ENCODE data around the gene DDX39A.
"Not testable (repeated sequence)": the region's sequence is repeated elsewhere in the genome, so short reads cannot be mapped to it uniquely, and the experiment has no call there.

Gene DDX39A

DNA sequence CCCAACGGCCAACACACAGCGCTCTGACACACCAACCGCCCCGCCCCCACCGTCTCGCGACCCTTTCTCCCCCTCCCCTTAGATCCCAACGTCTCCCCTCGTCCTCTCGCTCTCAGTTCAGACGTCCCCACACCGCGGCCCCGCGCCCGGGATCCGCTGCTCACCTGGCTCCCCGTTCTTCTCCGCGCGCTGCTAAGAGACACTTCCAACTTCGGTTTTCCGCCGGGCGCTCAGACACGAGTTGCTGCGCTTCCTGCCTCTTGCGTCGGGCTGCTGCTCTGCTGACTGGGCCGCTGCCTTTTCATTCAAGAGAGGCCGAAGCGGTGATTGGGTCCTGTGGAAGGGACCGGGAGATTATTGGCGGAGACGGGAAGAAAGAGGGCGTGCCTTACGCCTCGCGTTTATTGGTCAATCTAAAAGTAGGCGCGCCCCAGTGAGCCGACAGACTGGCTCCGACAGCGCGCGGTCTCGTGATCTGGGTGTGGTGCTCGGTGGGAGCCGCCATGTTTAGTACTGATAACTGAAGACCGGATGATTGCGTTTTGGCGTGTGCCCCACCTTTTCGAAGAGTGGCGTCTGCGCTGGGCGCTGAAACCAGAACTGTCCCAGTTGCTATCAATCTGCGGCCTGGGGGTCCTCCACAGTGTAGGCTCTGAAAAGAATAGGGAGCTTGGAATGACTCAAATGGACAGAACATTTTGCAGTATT, at the start of gene DDX39A:
Gene DDX39A (minus strand): TSS at position 236 of the 708 bp plus-strand sequence. CDS start 6,121 bp downstream, outside the sequence.
- peaks cover 34% of the 10 kb centered on the region for H3K4me1 Mint-ChIP-seq

GRCh38 chr19:14467816-14468215, 48.7 kb upstream of the DDX39A start:
- peaks cover 7% of the 10 kb centered on the region for H3K27me3 Mint-ChIP-seq
- H3K4me1 Mint-ChIP-seq = peaks cover 13% of the 10 kb centered on the region
- H3K27ac Mint-ChIP-seq = peak overlapping the region in 1 of 2 donors; percentile 34
- ATAC-seq (no peak), DNase-seq (no peak)
- no peak overlapping the region for H3K4me3 Mint-ChIP-seq
- no peaks in the 10 kb centered on the region for H3K9me3 Mint-ChIP-seq

More for the DNA sequence above, at the start of gene DDX39A:
- Mint-ChIP-seq H3K27me3 (no peaks in the 10 kb centered on the region), H3K4me3 (peak within 1 kb of the TSS; percentile 90 to 98), H3K9me3 (no peaks in the 10 kb centered on the region), H3K27ac (peak within 1 kb of the TSS; percentile 98 to 99)
- ATAC-seq (peak; percentile 94), DNase-seq (peak; percentile 96 to 99)

- DNase-seq = no peak
- no peak for ATAC-seq
- Mint-ChIP-seq H3K9me3 (no peaks in the 10 kb centered on the region), H3K27ac (no peak overlapping the region), H3K4me3 (no peak overlapping the region), H3K4me1 (peaks cover 9% of the 10 kb centered on the region), H3K27me3 (peaks cover 3% of the 10 kb centered on the region)
Observed at GRCh38 chr19:14467391-14467790, 48.2 kb upstream of the DDX39A start.

DNA sequence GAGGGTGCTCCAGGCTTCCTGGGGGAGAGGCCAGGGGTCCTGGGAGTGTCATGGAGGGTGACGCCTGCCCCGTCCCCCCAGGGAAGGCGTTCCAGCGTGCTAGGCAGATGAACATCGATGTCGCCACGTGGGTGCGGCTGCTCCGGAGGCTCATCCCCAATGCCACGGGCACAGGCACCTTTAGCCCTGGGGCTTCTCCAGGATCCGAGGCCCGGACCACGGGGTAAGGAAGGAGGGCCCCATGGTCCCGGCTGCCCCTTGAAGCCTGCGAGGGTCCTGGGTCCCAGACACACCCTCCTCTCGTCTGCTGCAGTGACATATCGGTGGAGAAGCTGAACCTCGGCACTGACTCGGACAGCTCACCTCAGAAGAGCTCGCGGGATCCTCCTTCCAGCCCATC, 44.6 kb upstream of the DDX39A start:
- ATAC-seq (no peak), DNase-seq (no peak)
- Mint-ChIP-seq H3K27ac (no peak overlapping the region), H3K27me3 (no peaks in the 10 kb centered on the region), H3K4me1 (peaks cover 5% of the 10 kb centered on the region), H3K9me3 (no peaks in the 10 kb centered on the region), H3K4me3 (no peak overlapping the region)

- H3K4me3 Mint-ChIP-seq, H3K9me3 Mint-ChIP-seq, H3K27me3 Mint-ChIP-seq, ATAC-seq, DNase-seq, H3K4me1 Mint-ChIP-seq: not testable (repeated sequence)
- peak overlapping the region in 1 of 2 donors; percentile 91 for H3K27ac Mint-ChIP-seq
Observed at GRCh38 chr19:14462401-14462800, 43.3 kb upstream of the DDX39A start.

GRCh38 chr19:14460935-14461334, 41.8 kb upstream of the DDX39A start:
- no peak for ATAC-seq
- Mint-ChIP-seq H3K27me3 (no peaks in the 10 kb centered on the region), H3K27ac (no peak overlapping the region), H3K9me3 (no peaks in the 10 kb centered on the region), H3K4me1 (peaks cover 5% of the 10 kb centered on the region), H3K4me3 (no peak overlapping the region)
- no peak for DNase-seq

- Mint-ChIP-seq H3K27ac (no peak overlapping the region), H3K9me3 (no peaks in the 10 kb centered on the region), H3K27me3 (no peaks in the 10 kb centered on the region), H3K4me3 (no peak overlapping the region), H3K4me1 (peaks cover 5% of the 10 kb centered on the region)
- DNase-seq (no peak), ATAC-seq (peak; percentile 100)
Observed at GRCh38 chr19:14459703-14460102, 40.6 kb upstream of the DDX39A start.

- not testable (repeated sequence) for H3K27me3 Mint-ChIP-seq, H3K9me3 Mint-ChIP-seq, H3K4me3 Mint-ChIP-seq, H3K27ac Mint-ChIP-seq, DNase-seq, ATAC-seq
- peaks cover 15% of the 10 kb centered on the region for H3K4me1 Mint-ChIP-seq
Observed at GRCh38 chr19:14452303-14452702, 33.2 kb upstream of the DDX39A start.

- Mint-ChIP-seq H3K4me3 (no peak overlapping the region), H3K9me3 (no peaks in the 10 kb centered on the region), H3K4me1 (peaks cover 21% of the 10 kb centered on the region), H3K27ac (no peak overlapping the region), H3K27me3 (no peaks in the 10 kb centered on the region)
- no peak for ATAC-seq
- DNase-seq = no peak
Observed at GRCh38 chr19:14450876-14451275, 31.7 kb upstream of the DDX39A start.

GRCh38 chr19:14450168-14450874, 31.2 kb upstream of the DDX39A start:
- peak overlapping the region in 1 of 2 donors; percentile 49 for H3K27ac Mint-ChIP-seq
- no peaks in the 10 kb centered on the region for H3K27me3 Mint-ChIP-seq
- DNase-seq (peak; percentile 57 to 76), ATAC-seq (peak; percentile 90)
- H3K4me3 Mint-ChIP-seq = no peak overlapping the region
- no peaks in the 10 kb centered on the region for H3K9me3 Mint-ChIP-seq
- H3K4me1 Mint-ChIP-seq = peaks cover 21% of the 10 kb centered on the region

DNA sequence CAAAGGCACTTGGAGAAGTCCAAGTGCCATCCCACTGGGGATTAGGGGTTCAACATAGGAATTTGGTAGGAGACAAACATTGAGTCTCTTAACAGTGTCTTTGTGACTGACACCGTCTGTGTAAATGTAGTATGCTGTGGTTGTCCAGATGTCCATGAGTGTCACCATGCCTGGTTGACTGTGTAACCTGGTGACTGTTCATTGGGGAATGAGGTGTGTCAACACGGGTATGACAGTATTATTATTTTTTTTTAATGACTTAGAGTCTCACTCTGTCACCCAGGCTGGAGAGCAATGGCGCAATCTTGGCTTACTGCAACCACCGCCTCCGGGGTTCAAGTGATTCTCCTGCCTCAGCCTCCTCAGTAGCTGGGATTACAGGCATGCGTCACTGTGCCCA, 30.2 kb upstream of the DDX39A start:
- no peaks in the 10 kb centered on the region for H3K27me3 Mint-ChIP-seq
- H3K4me3 Mint-ChIP-seq = no peak overlapping the region
- no peak for ATAC-seq
- no peak overlapping the region for H3K27ac Mint-ChIP-seq
- no peak for DNase-seq
- no peaks in the 10 kb centered on the region for H3K9me3 Mint-ChIP-seq
- H3K4me1 Mint-ChIP-seq = peaks cover 21% of the 10 kb centered on the region

- H3K4me3 Mint-ChIP-seq = no peak overlapping the region
- no peaks in the 10 kb centered on the region for H3K9me3 Mint-ChIP-seq
- H3K27me3 Mint-ChIP-seq = no peaks in the 10 kb centered on the region
- ATAC-seq = no peak
- no peak for DNase-seq
- peaks cover 26% of the 10 kb centered on the region for H3K4me1 Mint-ChIP-seq
- no peak overlapping the region for H3K27ac Mint-ChIP-seq
Observed at GRCh38 chr19:14446336-14447036, 27.3 kb upstream of the DDX39A start.

DNA sequence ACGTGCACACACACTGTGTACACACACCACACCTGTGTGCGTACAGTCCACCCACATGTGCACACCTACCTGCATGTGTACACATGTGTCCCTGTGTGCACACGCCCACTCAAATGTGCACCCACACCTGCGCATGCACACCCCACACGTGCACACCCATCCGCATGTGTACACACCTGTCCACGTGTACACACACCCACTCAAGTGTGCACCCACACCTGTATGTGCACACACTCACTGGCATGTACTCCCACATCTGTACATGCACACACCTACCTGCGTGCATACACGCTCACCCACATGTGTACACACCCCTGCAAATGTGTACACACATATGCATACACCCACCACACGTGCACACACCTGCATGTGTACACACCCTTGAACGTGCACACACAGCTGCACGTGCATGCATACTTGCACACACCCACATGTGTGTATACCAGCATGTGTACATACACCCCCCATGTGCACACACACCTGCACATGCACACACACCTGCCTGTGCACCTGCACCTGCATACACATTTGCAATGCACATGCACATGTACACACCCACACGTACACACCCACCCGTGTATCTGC, 24.6 kb upstream of the DDX39A start:
- Mint-ChIP-seq H3K27ac (peak overlapping the region in 1 of 2 donors; percentile 34), H3K4me1 (peaks cover 40% of the 10 kb centered on the region), H3K27me3 (no peaks in the 10 kb centered on the region), H3K9me3 (no peaks in the 10 kb centered on the region), H3K4me3 (no peak overlapping the region)
- no peak for DNase-seq
- no peak for ATAC-seq

- Mint-ChIP-seq H3K27ac (peak overlapping the region in 1 of 2 donors; percentile 59), H3K27me3 (no peaks in the 10 kb centered on the region), H3K4me1 (peaks cover 46% of the 10 kb centered on the region), H3K9me3 (no peaks in the 10 kb centered on the region), H3K4me3 (no peak overlapping the region)
- no peak for ATAC-seq
- no peak for DNase-seq
Observed at GRCh38 chr19:14442891-14443631, 23.9 kb upstream of the DDX39A start.
